ENCODE measurements around the gene OR2S2. TPM values are rescaled to one million over a fixed set of nuclear protein-coding genes. Genes with fewer than 3 reads are reported as not detected.

The OR2S2 gene
- total RNA-seq, 1 donor from 2014 or later: not detected

GRCh38 chr9:35981699-35982098, 23.7 kb upstream of the OR2S2 start:
- no peak overlapping the region for H3K4me3 ChIP-seq
- H3K4me3 Mint-ChIP-seq: no peak overlapping the region
- peaks cover 5% of the 10 kb centered on the region for H3K4me1 Mint-ChIP-seq
- H2AFZ ChIP-seq (replicated peaks): no peak overlapping the region
- H3K9ac ChIP-seq: no peak overlapping the region
- no peaks in the 10 kb centered on the region for H3K79me2 ChIP-seq (ENCODE audit: low read depth)
- H3K27me3 ChIP-seq: peaks cover 24% of the 10 kb centered on the region
- no peaks in the 10 kb centered on the region for H3K9me3 Mint-ChIP-seq
- no peak overlapping the region for H3K27ac ChIP-seq
- DNase-seq (ENCODE audit: low spot score): no peak
- no peaks in the 10 kb centered on the region for H3K9me3 ChIP-seq (ENCODE audit: low read depth)
- no peak overlapping the region for H3K27ac Mint-ChIP-seq
- H3F3A ChIP-seq (ENCODE audit: low read depth): no peaks in the 10 kb centered on the region
- no peak overlapping the region for H3K4me2 ChIP-seq
- no peaks in the 10 kb centered on the region for H3K4me1 ChIP-seq
- H4K20me1 ChIP-seq (ENCODE audit: low read depth): no peaks in the 10 kb centered on the region
- H3K36me3 Mint-ChIP-seq: no peaks in the 10 kb centered on the region
- no peak for TF ChIP-seq EZH2phosphoT487 (IDR thresholded peaks at IDR 0.05)
- TF ChIP-seq EZH2 (IDR thresholded peaks at IDR 0.05): no peak
- TF ChIP-seq CTCF (IDR thresholded peaks at IDR 0.05): no peak
- peaks cover 3% of the 10 kb centered on the region for H3K27me3 Mint-ChIP-seq (ENCODE audit: insufficient read depth, low read depth)
- H3K36me3 ChIP-seq: no peaks in the 10 kb centered on the region

DNA sequence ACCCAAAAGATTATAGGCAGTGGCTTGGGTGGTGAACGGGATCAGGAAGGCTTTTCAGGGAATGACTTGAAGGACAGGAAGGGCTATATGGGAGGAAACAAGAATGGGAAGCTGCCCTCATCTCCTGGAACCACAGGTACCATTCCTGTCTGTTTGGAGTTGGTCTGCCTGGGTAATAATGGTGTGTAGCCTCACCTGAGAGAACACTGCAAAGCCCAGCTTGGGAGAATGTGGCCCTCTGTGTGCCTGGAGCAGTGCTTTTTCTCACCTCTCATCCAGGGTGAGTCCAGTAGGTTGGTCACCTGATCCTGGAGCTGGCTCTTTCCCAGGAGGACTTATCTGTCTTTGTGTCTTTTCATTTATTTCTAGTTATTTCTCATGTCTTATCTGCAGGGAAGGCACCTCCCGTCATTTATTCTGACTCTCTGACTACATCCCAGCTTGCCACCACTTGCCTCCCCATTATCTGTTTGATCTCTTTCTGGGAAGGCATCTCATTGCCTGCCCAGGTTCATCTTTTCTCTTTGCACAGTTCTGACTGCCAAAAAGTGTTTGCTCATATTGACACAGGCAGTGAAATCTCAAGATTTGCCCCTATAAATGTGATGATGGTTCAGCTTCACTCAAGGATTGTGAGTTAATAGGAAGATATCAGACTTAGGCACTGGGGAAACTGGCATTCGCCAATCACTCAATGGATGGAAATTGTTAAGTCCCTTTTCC, 22.5 kb upstream of the OR2S2 start:
- Mint-ChIP-seq H3K4me3 (no peak overlapping the region), H3K27me3 (ENCODE audit: insufficient read depth, low read depth) (peaks cover 5% of the 10 kb centered on the region), H3K27ac (no peak overlapping the region), H3K9me3 (peaks cover 6% of the 10 kb centered on the region), H3K4me1 (peaks cover 5% of the 10 kb centered on the region), H3K36me3 (no peaks in the 10 kb centered on the region)
- Histone ChIP-seq H3K36me3 (no peaks in the 10 kb centered on the region), H3K27ac (no peak overlapping the region), H3K27me3 (peaks cover 24% of the 10 kb centered on the region), H3K9ac (no peak overlapping the region), H3K4me1 (no peaks in the 10 kb centered on the region), H3K79me2 (ENCODE audit: low read depth) (no peaks in the 10 kb centered on the region), H3K9me3 (ENCODE audit: low read depth) (no peaks in the 10 kb centered on the region), H3F3A (ENCODE audit: low read depth) (no peaks in the 10 kb centered on the region), H3K4me2 (no peak overlapping the region), H3K4me3 (no peak overlapping the region), H4K20me1 (ENCODE audit: low read depth) (no peaks in the 10 kb centered on the region), H2AFZ (replicated peaks) (no peak overlapping the region)
- DNase-seq (ENCODE audit: low spot score): no peak
- TF ChIP-seq CTCF (IDR thresholded peaks at IDR 0.05) (no peak), EZH2phosphoT487 (IDR thresholded peaks at IDR 0.05) (no peak), EZH2 (IDR thresholded peaks at IDR 0.05) (no peak)

GRCh38 chr9:35978792-35979191, 20.8 kb upstream of the OR2S2 start:
- no peaks in the 10 kb centered on the region for H3F3A ChIP-seq (ENCODE audit: low read depth)
- no peaks in the 10 kb centered on the region for H3K79me2 ChIP-seq (ENCODE audit: low read depth)
- H2AFZ ChIP-seq (replicated peaks): no peak overlapping the region
- H3K4me2 ChIP-seq: no peak overlapping the region
- no peak overlapping the region for H3K9ac ChIP-seq
- no peak overlapping the region for H3K4me3 ChIP-seq
- H3K9me3 Mint-ChIP-seq: peaks cover 17% of the 10 kb centered on the region
- peaks cover 6% of the 10 kb centered on the region for H3K9me3 ChIP-seq (ENCODE audit: low read depth)
- H3K27ac Mint-ChIP-seq: no peak overlapping the region
- no peak overlapping the region for H3K4me3 Mint-ChIP-seq
- no peak overlapping the region for H3K27ac ChIP-seq
- no peaks in the 10 kb centered on the region for H3K36me3 Mint-ChIP-seq
- H3K27me3 Mint-ChIP-seq (ENCODE audit: insufficient read depth, low read depth): peaks cover 5% of the 10 kb centered on the region
- TF ChIP-seq EZH2phosphoT487 (IDR thresholded peaks at IDR 0.05) (no peak), EZH2 (IDR thresholded peaks at IDR 0.05) (no peak), CTCF (IDR thresholded peaks at IDR 0.05) (no peak)
- H3K4me1 Mint-ChIP-seq: peaks cover 5% of the 10 kb centered on the region
- no peaks in the 10 kb centered on the region for H3K36me3 ChIP-seq
- H3K4me1 ChIP-seq: no peaks in the 10 kb centered on the region
- DNase-seq (ENCODE audit: low spot score): no peak
- H3K27me3 ChIP-seq: peaks cover 24% of the 10 kb centered on the region
- H4K20me1 ChIP-seq (ENCODE audit: low read depth): no peaks in the 10 kb centered on the region
